Karpas-422 (cell line): ENCODE measurements around the gene ZNF282. TPM values are rescaled to one million over a fixed set of nuclear protein-coding genes. Genes with fewer than 3 reads are reported as not detected.
A peak's percentile ranks its signal among the peaks of the same experiment; 100 is the strongest.
"Not testable (repeated sequence)": the region's sequence is repeated elsewhere in the genome, so short reads cannot be mapped to it uniquely, and the experiment has no call there.

Experiments
- DNase-seq: peaks from one replicate; pipeline ENCODE4 v3.0.0-alpha.2; 2015
- H2AFZ ChIP-seq: fragments of 200-600 bp; sonication (generic); 2 replicates; pipeline ENCODE4 v1.6.1; 2014; ENCODE audit warnings: antibody characterized with exemption, low read length, mixed read lengths
- H3K27ac ChIP-seq: fragments of 200-600 bp; sonication (generic); 2 replicates; pipeline ENCODE4 v1.5.1; 2014; ENCODE audit warnings: mild to moderate bottlenecking, low read length, moderate library complexity
- H3K27me3 ChIP-seq: fragments of 200-600 bp; sonication (generic); 2 replicates; pipeline ENCODE4 v1.6.1; 2014; ENCODE audit warnings: low read length, mixed read lengths
- H3K36me3 ChIP-seq: fragments of 200-600 bp; sonication (generic); 2 replicates; pipeline ENCODE4 v1.6.1; 2014; ENCODE audit warnings: low read length, mixed read lengths; ENCODE audit not compliant: insufficient read depth
- H3K4me1 ChIP-seq: fragments of 200-600 bp; sonication (generic); 2 replicates; pipeline ENCODE4 v1.6.1; 2014; ENCODE audit warnings: mild to moderate bottlenecking, low read length, mixed read lengths
- H3K4me2 ChIP-seq: fragments of 200-600 bp; sonication (generic); 2 replicates; pipeline ENCODE4 v1.6.1; 2014; ENCODE audit warnings: low read length, low read depth, mild to moderate bottlenecking; ENCODE audit not compliant: poor library complexity, severe bottlenecking
- H3K4me3 ChIP-seq: fragments of 200-600 bp; sonication (generic); 2 replicates; pipeline ENCODE4 v1.5.1; 2014; ENCODE audit warnings: mild to moderate bottlenecking, antibody characterized with exemption, low read length, mixed read lengths
- H3K79me2 ChIP-seq: fragments of 200-600 bp; sonication (generic); 2 replicates; pipeline ENCODE4 v1.6.1; 2014; ENCODE audit warnings: mild to moderate bottlenecking, low read length, mixed read lengths
- H3K9ac ChIP-seq: fragments of 200-600 bp; sonication (generic); 2 replicates; pipeline ENCODE4 v1.6.0; 2014; ENCODE audit warnings: low read length
- H3K9me2 ChIP-seq: fragments of 200-600 bp; sonication (generic), shearing (Covaris generic); replicated peaks from 2 replicates; pipeline ENCODE4 v1.6.0; 2014; ENCODE audit warnings: mild to moderate bottlenecking, low read length, moderate library complexity; ENCODE audit not compliant: insufficient read depth
- H3K9me3 ChIP-seq: fragments of 300-700, 200-600 bp; sonication (generic); 2 replicates; pipeline ENCODE4 v1.6.1; 2014; ENCODE audit warnings: low read length, mixed read lengths
- H4K20me1 ChIP-seq: fragments of 200-600 bp; sonication (generic); 2 replicates; pipeline ENCODE4 v1.6.1; 2014; ENCODE audit warnings: mild to moderate bottlenecking, antibody characterized with exemption, low read length, low read depth; ENCODE audit not compliant: insufficient read depth
- small RNA-seq: library from RNA; depleted of rRNA; stranded (forward); fragments of <200 nt; gene quantifications from one replicate; pipeline ENCODE3, GENCODE V24; 2014
- total RNA-seq: library from RNA; depleted of rRNA; stranded (reverse); fragments of >200 nt; shearing (Covaris generic); gene quantifications from 2 replicates; pipeline ENCODE4 v1.2.3, GENCODE V29; 2014; ENCODE audit warnings: low replicate concordance; rRNA removed

The ZNF282 gene
- total RNA-seq, 1 experiment from 2014 or later, result 20.8 TPM

GRCh38 chr7:149257146-149257545 lies 61.8 kb downstream of the ZNF282 start:
- Histone ChIP-seq H3K79me2 (no peaks in the 10 kb centered on the region), H3K4me2 (no peak overlapping the region), H3K27ac (no peak overlapping the region)

GRCh38 chr7:149261316-149261828 lies 66.0 kb downstream of the ZNF282 start:
- Histone ChIP-seq H3K27ac (peak overlapping the region; percentile 48), H3K9me3 (no peaks in the 10 kb centered on the region), H3K4me3 (peak overlapping the region; percentile 77), H2AFZ (peak overlapping the region; percentile 94), H3K27me3 (no peaks in the 10 kb centered on the region), H3K9me2 (no peaks in the 10 kb centered on the region), H3K4me1 (peaks cover 29% of the 10 kb centered on the region), H4K20me1 (no peaks in the 10 kb centered on the region), H3K9ac (peak overlapping the region; percentile 87), H3K79me2 (peaks cover 21% of the 10 kb centered on the region), H3K4me2 (peak overlapping the region; percentile 93), H3K36me3 (peaks cover 3% of the 10 kb centered on the region; the same call in 1 of the 2 replicates)
- peak; percentile 63 for DNase-seq

More at GRCh38 chr7:149257146-149257545, 61.8 kb downstream of the ZNF282 start:
- DNase-seq, result no peak
- Histone ChIP-seq H3K9me2 (no peaks in the 10 kb centered on the region), H2AFZ (no peak overlapping the region), H3K4me1 (peaks cover 12% of the 10 kb centered on the region), H3K4me3 (no peak overlapping the region), H4K20me1 (no peaks in the 10 kb centered on the region), H3K9ac (no peak overlapping the region), H3K9me3 (no peaks in the 10 kb centered on the region), H3K36me3 (peaks cover 24% of the 10 kb centered on the region; the same call in 1 of the 2 replicates), H3K27me3 (no peaks in the 10 kb centered on the region)

- Histone ChIP-seq H3K4me1 (peaks cover 29% of the 10 kb centered on the region), H3K9me2 (no peaks in the 10 kb centered on the region), H3K4me2 (peak within 1 kb of the TSS; percentile 93), H3K9me3 (no peaks in the 10 kb centered on the region), H3K4me3 (peak within 1 kb of the TSS; percentile 77), H3K36me3 (peaks cover 5% of the 10 kb centered on the region; the same call in 1 of the 2 replicates), H3K27me3 (no peaks in the 10 kb centered on the region), H4K20me1 (no peaks in the 10 kb centered on the region), H2AFZ (peak within 1 kb of the TSS; percentile 94), H3K9ac (peak within 1 kb of the TSS; percentile 87), H3K27ac (peak within 1 kb of the TSS; percentile 80), H3K79me2 (peaks cover 21% of the 10 kb centered on the region)
- peak; percentile 96 for DNase-seq
These were observed 66.7 kb downstream of the ZNF282 start, which contains the start of gene ZNF783 for GRCh38 chr7:149261829-149262617. Gene ZNF783 (plus strand): TSS chr7:149262196. CDS start chr7:149262334, 138 bp downstream.

- H3K9ac ChIP-seq, result no peak overlapping the region
- H3K4me1 ChIP-seq, result peaks cover 22% of the 10 kb centered on the region
- H3K4me2 ChIP-seq, result no peak overlapping the region
- DNase-seq, result no peak
- H3K36me3 ChIP-seq, result peaks cover 26% of the 10 kb centered on the region
- H2AFZ ChIP-seq, result no peak overlapping the region
- no peaks in the 10 kb centered on the region for H3K9me2 ChIP-seq
- no peak overlapping the region for H3K4me3 ChIP-seq
- H3K79me2 ChIP-seq, result peaks cover 30% of the 10 kb centered on the region
- no peaks in the 10 kb centered on the region for H4K20me1 ChIP-seq
- H3K27me3 ChIP-seq, result no peaks in the 10 kb centered on the region
- H3K9me3 ChIP-seq, result no peaks in the 10 kb centered on the region
- no peak overlapping the region for H3K27ac ChIP-seq
These were observed 71.1 kb downstream of the ZNF282 start for GRCh38 chr7:149266451-149266850.

GRCh38 chr7:149267733-149268132 lies 72.4 kb downstream of the ZNF282 start:
- no peak overlapping the region for H3K4me3 ChIP-seq
- no peaks in the 10 kb centered on the region for H3K27me3 ChIP-seq
- peaks cover 31% of the 10 kb centered on the region for H3K36me3 ChIP-seq
- H3K27ac ChIP-seq, result no peak overlapping the region
- H3K4me2 ChIP-seq, result no peak overlapping the region
- no peak overlapping the region for H3K9ac ChIP-seq
- H3K9me3 ChIP-seq, result no peaks in the 10 kb centered on the region
- H2AFZ ChIP-seq, result no peak overlapping the region
- H3K9me2 ChIP-seq, result no peaks in the 10 kb centered on the region
- DNase-seq, result no peak
- peaks cover 12% of the 10 kb centered on the region for H3K4me1 ChIP-seq
- H4K20me1 ChIP-seq, result no peaks in the 10 kb centered on the region
- H3K79me2 ChIP-seq, result peaks cover 40% of the 10 kb centered on the region

GRCh38 chr7:149274424-149274823 lies 79.1 kb downstream of the ZNF282 start:
- H3K4me1 ChIP-seq, H3K27me3 ChIP-seq, H2AFZ ChIP-seq, H4K20me1 ChIP-seq, H3K4me3 ChIP-seq, H3K9me2 ChIP-seq, DNase-seq, H3K9ac ChIP-seq, H3K9me3 ChIP-seq, H3K27ac ChIP-seq, H3K4me2 ChIP-seq: not testable (repeated sequence)
- peaks cover 22% of the 10 kb centered on the region for H3K79me2 ChIP-seq
- peaks cover 32% of the 10 kb centered on the region; the same call in 1 of the 2 replicates for H3K36me3 ChIP-seq

Small RNA genes lying within 50 kb of the gene (small RNA-seq; reads per million reads assigned to genes)
- not detected for gene AC004890.1

Other genes starting within 250 kb of the ZNF282 start
- gene PDIA4, start 167.0 kb upstream of the ZNF282 start, total RNA-seq, result 71.3 and 116 TPM in 2 replicates
- gene ZNF786, start 104.8 kb upstream of the ZNF282 start, total RNA-seq, result 4.4 and 8.7 TPM in 2 replicates
- 0.41 and 1.8 TPM in 2 replicates for gene ZNF425, start 69.2 kb upstream of the ZNF282 start, total RNA-seq
- 8.4 and 13.9 TPM in 2 replicates for gene ZNF398, start 48.1 kb upstream of the ZNF282 start, total RNA-seq
- 3.5 and 14.6 TPM in 2 replicates for gene ZNF212, start 44.1 kb downstream of the ZNF282 start, total RNA-seq
- 24.3 and 50.0 TPM in 2 replicates for gene ZNF783, start 66.7 kb downstream of the ZNF282 start, total RNA-seq